ENCODE results near the gene LRCH1.
"Not testable (repeated sequence)": the region's sequence is repeated elsewhere in the genome, so short reads cannot be mapped to it uniquely, and the experiment has no call there.

Gene LRCH1

GRCh38 chr13:46761866-46762265 lies 208.9 kb downstream of the LRCH1 start:
- TF ChIP-seq CTCF (IDR thresholded peaks at IDR 0.05; ENCODE audit: insufficient read depth, low read length, missing control alignments) = no peak
- DNase-seq (ENCODE audit: low read depth, low spot score) = no peak
- ChIA-PET POLR2A (no interaction called here), CTCF (interaction anchor here (0.9 to 3.2 kb wide), 3 partner anchors 9 to 15 kb away, joined by 3 to 26 read pairs (median 3); no protein-coding TSS in a partner anchor)
- no peak overlapping the region for H3K4me3 ChIP-seq (ENCODE audit: low read depth, low read length)

GRCh38 chr13:46769925-46770324 lies 217.0 kb downstream of the LRCH1 start:
- CTCF ChIA-PET; H3K4me3 ChIP-seq (ENCODE audit: low read depth, low read length); DNase-seq (ENCODE audit: low read depth, low spot score); POLR2A ChIA-PET: not testable (repeated sequence)

- ChIA-PET POLR2A (no interaction called here), CTCF (no interaction called here)
- no peak overlapping the region for H3K4me3 ChIP-seq (ENCODE audit: low read depth, low read length)
- no peak for TF ChIP-seq CTCF (IDR thresholded peaks at IDR 0.05; ENCODE audit: insufficient read depth, low read length, missing control alignments)
- no peak for DNase-seq (ENCODE audit: low read depth, low spot score)
Measured at GRCh38 chr13:46771693-46772092, 218.7 kb downstream of the LRCH1 start.

- H3K4me3 ChIP-seq (ENCODE audit: low read depth, low read length) = no peak overlapping the region
- TF ChIP-seq CTCF (IDR thresholded peaks at IDR 0.05; ENCODE audit: insufficient read depth, low read length, missing control alignments) = no peak
- no peak for DNase-seq (ENCODE audit: low read depth, low spot score)
- POLR2A ChIA-PET = no interaction called here
- CTCF ChIA-PET = interaction anchor here (4.2 kb wide), 1 partner anchor 8 kb away, joined by 29 read pairs; no protein-coding TSS in a partner anchor
Measured at GRCh38 chr13:46773541-46773940, 220.6 kb downstream of the LRCH1 start.

GRCh38 chr13:46775385-46776107 lies 222.6 kb downstream of the LRCH1 start:
- H3K4me3 ChIP-seq (ENCODE audit: low read depth, low read length) = no peak overlapping the region
- no peak for DNase-seq (ENCODE audit: low read depth, low spot score)
- ChIA-PET POLR2A (no interaction called here), CTCF (interaction anchor here (1.0 to 4.2 kb wide), 3 partner anchors 10 to 284 kb away, joined by 3 to 29 read pairs (median 5); no protein-coding TSS in a partner anchor)
- no peak for TF ChIP-seq CTCF (IDR thresholded peaks at IDR 0.05; ENCODE audit: insufficient read depth, low read length, missing control alignments)

GRCh38 chr13:46778095-46778494 lies 225.1 kb downstream of the LRCH1 start:
- no peak for TF ChIP-seq CTCF (IDR thresholded peaks at IDR 0.05; ENCODE audit: insufficient read depth, low read length, missing control alignments)
- ChIA-PET POLR2A (no interaction called here), CTCF (interaction anchor here (1.3 kb wide), 1 partner anchor 9 kb away, joined by 4 read pairs; no protein-coding TSS in a partner anchor)
- no peak overlapping the region for H3K4me3 ChIP-seq (ENCODE audit: low read depth, low read length)
- no peak for DNase-seq (ENCODE audit: low read depth, low spot score)

- CTCF ChIA-PET = no interaction called here
- POLR2A ChIA-PET = no interaction called here
- TF ChIP-seq CTCF (IDR thresholded peaks at IDR 0.05; ENCODE audit: insufficient read depth, low read length, missing control alignments) = no peak
- DNase-seq (ENCODE audit: low read depth, low spot score) = no peak
- H3K4me3 ChIP-seq (ENCODE audit: low read depth, low read length) = no peak overlapping the region
Measured at GRCh38 chr13:46778890-46779289, 225.9 kb downstream of the LRCH1 start.

Measured in AG04449 (cell line).